ENCODE measurements around the gene PLEKHN1.

GRCh38 chr1:996851-997712, 30.8 kb downstream of the PLEKHN1 start:
- TF ChIP-seq CTCF (IDR thresholded peaks at IDR 0.05), result no peak
- no peak for TF ChIP-seq POLR2A (IDR thresholded peaks at IDR 0.05)

Measured in right lobe of liver (tissue), 4 donors.